Skeletal muscle satellite cell (primary cell): ENCODE measurements around the gene GRK5.

Experiments
- H3K27me3 ChIP-seq: 2 replicates; pipeline ENCODE4 v1.7.0; 2013; ENCODE audit warnings: low read length; ENCODE audit not compliant: control insufficient read depth, insufficient read depth
- H3K36me3 ChIP-seq: 2 replicates; pipeline ENCODE4 v1.7.0; 2013; ENCODE audit warnings: mild to moderate bottlenecking, control low read depth, low read length; ENCODE audit not compliant: insufficient read depth
- H3K4me1 ChIP-seq: 2 replicates; pipeline ENCODE4 v1.7.0; 2013; ENCODE audit warnings: low read length; ENCODE audit not compliant: control insufficient read depth, insufficient read depth
- H3K4me2 ChIP-seq: 2 replicates; pipeline ENCODE4 v1.7.0; 2013; ENCODE audit warnings: mild to moderate bottlenecking, low read length
- H3K4me3 ChIP-seq: 2 replicates; pipeline ENCODE4 v1.7.0; 2013; ENCODE audit warnings: low read length
- H3K9ac ChIP-seq: 2 replicates; pipeline ENCODE4 v1.7.0; 2013; ENCODE audit warnings: mild to moderate bottlenecking, low read depth, low read length, moderate library complexity
- H3K9me3 ChIP-seq: replicated peaks from 2 replicates; pipeline ENCODE4 v1.7.0; 2013; ENCODE audit warnings: mild to moderate bottlenecking, control low read depth, low read length

The GRK5 gene

GRCh38 chr10:119443441-119443840 lies 236.1 kb downstream of the GRK5 start:
- Histone ChIP-seq H3K36me3 (no peaks in the 10 kb centered on the region), H3K9me3 (no peaks in the 10 kb centered on the region), H3K9ac (no peak overlapping the region), H3K4me3 (no peak overlapping the region), H3K27me3 (peaks cover 29% of the 10 kb centered on the region), H3K4me1 (no peaks in the 10 kb centered on the region), H3K4me2 (no peak overlapping the region)

GRCh38 chr10:119443970-119444660 lies 236.7 kb downstream of the GRK5 start:
- H3K9me3 ChIP-seq: no peaks in the 10 kb centered on the region
- H3K4me3 ChIP-seq: no peak overlapping the region

GRCh38 chr10:119444866-119445265 lies 237.5 kb downstream of the GRK5 start:
- peaks cover 6% of the 10 kb centered on the region for H3K4me1 ChIP-seq
- H3K4me2 ChIP-seq: no peak overlapping the region
- no peaks in the 10 kb centered on the region for H3K36me3 ChIP-seq
- H3K9me3 ChIP-seq: no peaks in the 10 kb centered on the region
- no peak overlapping the region for H3K4me3 ChIP-seq
- peaks cover 29% of the 10 kb centered on the region for H3K27me3 ChIP-seq
- H3K9ac ChIP-seq: no peak overlapping the region

More at GRCh38 chr10:119443970-119444660, 236.7 kb downstream of the GRK5 start:
- H3K9ac ChIP-seq: no peak overlapping the region
- no peaks in the 10 kb centered on the region for H3K4me1 ChIP-seq
- no peaks in the 10 kb centered on the region for H3K36me3 ChIP-seq
- peaks cover 29% of the 10 kb centered on the region for H3K27me3 ChIP-seq
- H3K4me2 ChIP-seq: no peak overlapping the region

GRCh38 chr10:119445311-119445934 lies 238.1 kb downstream of the GRK5 start:
- Histone ChIP-seq H3K36me3 (no peaks in the 10 kb centered on the region), H3K4me3 (no peak overlapping the region), H3K9ac (no peak overlapping the region), H3K4me2 (no peak overlapping the region), H3K9me3 (no peaks in the 10 kb centered on the region), H3K4me1 (peaks cover 11% of the 10 kb centered on the region), H3K27me3 (peaks cover 29% of the 10 kb centered on the region)

GRCh38 chr10:119445935-119446317 lies 238.6 kb downstream of the GRK5 start:
- peaks cover 13% of the 10 kb centered on the region for H3K4me1 ChIP-seq
- H3K4me3 ChIP-seq: no peak overlapping the region
- H3K27me3 ChIP-seq: peaks cover 29% of the 10 kb centered on the region
- H3K9me3 ChIP-seq: no peaks in the 10 kb centered on the region
- H3K4me2 ChIP-seq: no peak overlapping the region
- no peaks in the 10 kb centered on the region for H3K36me3 ChIP-seq
- H3K9ac ChIP-seq: no peak overlapping the region

GRCh38 chr10:119446441-119447277 lies 239.3 kb downstream of the GRK5 start:
- Histone ChIP-seq H3K36me3 (no peaks in the 10 kb centered on the region), H3K9me3 (no peaks in the 10 kb centered on the region)

GRCh38 chr10:119447421-119447820 lies 240.1 kb downstream of the GRK5 start:
- H3K4me1 ChIP-seq: peaks cover 13% of the 10 kb centered on the region
- peaks cover 17% of the 10 kb centered on the region for H3K27me3 ChIP-seq
- H3K36me3 ChIP-seq: no peaks in the 10 kb centered on the region

More at GRCh38 chr10:119446441-119447277, 239.3 kb downstream of the GRK5 start:
- H3K27me3 ChIP-seq: peaks cover 24% of the 10 kb centered on the region
- H3K9ac ChIP-seq: no peak overlapping the region
- peaks cover 13% of the 10 kb centered on the region for H3K4me1 ChIP-seq
- H3K4me2 ChIP-seq: no peak overlapping the region
- no peak overlapping the region for H3K4me3 ChIP-seq

GRCh38 chr10:119447823-119448546 lies 240.6 kb downstream of the GRK5 start:
- Histone ChIP-seq H3K4me2 (no peak overlapping the region), H3K36me3 (no peaks in the 10 kb centered on the region), H3K4me1 (peaks cover 13% of the 10 kb centered on the region), H3K9me3 (no peaks in the 10 kb centered on the region), H3K4me3 (no peak overlapping the region), H3K9ac (no peak overlapping the region), H3K27me3 (peaks cover 12% of the 10 kb centered on the region)

More at GRCh38 chr10:119447421-119447820, 240.1 kb downstream of the GRK5 start:
- no peak overlapping the region for H3K9ac ChIP-seq
- H3K9me3 ChIP-seq: no peaks in the 10 kb centered on the region
- H3K4me2 ChIP-seq: no peak overlapping the region
- H3K4me3 ChIP-seq: no peak overlapping the region

- H3K27me3 ChIP-seq: peaks cover 6% of the 10 kb centered on the region
- no peak overlapping the region for H3K9ac ChIP-seq
- H3K4me1 ChIP-seq: peaks cover 13% of the 10 kb centered on the region
- no peak overlapping the region for H3K4me3 ChIP-seq
- H3K36me3 ChIP-seq: no peaks in the 10 kb centered on the region
- H3K4me2 ChIP-seq: no peak overlapping the region
- no peaks in the 10 kb centered on the region for H3K9me3 ChIP-seq
Measured at GRCh38 chr10:119448628-119449584, 241.5 kb downstream of the GRK5 start.

GRCh38 chr10:119449760-119450461 lies 242.5 kb downstream of the GRK5 start:
- Histone ChIP-seq H3K4me1 (peaks cover 13% of the 10 kb centered on the region), H3K4me3 (no peak overlapping the region), H3K36me3 (no peaks in the 10 kb centered on the region), H3K27me3 (peaks cover 6% of the 10 kb centered on the region), H3K4me2 (peak overlapping the region; percentile 5), H3K9me3 (no peaks in the 10 kb centered on the region), H3K9ac (no peak overlapping the region)
